Gastrocnemius medialis (tissue), 4 donors: ENCODE measurements around the gene ARHGAP28.

ENCODE experiments used
- CTCF ChIP-seq, 5 experiments: fragments of 450-650 bp in 3 of 5; fragments of 200-600 bp in 2 of 5; sonication (generic) in 2 of 5; IDR thresholded peaks in 4 of 5; conservative IDR thresholded peaks in 1 of 5; 1 replicate in 4 of 5; 2 replicates in 1 of 5; pipeline ENCODE4 v1.5.1; 2016 to 2019; ENCODE audit warnings: antibody characterized with exemption in 5 of 5, mild to moderate bottlenecking in 3 of 5, moderate library complexity in 3 of 5
- POLR2A ChIP-seq, 2 donors: fragments of 450-650 bp; IDR thresholded peaks; one replicate each; pipeline ENCODE4 v1.6.1; 2017; ENCODE audit warnings: antibody characterized with exemption in 2 of 2, mild to moderate bottlenecking in 2 of 2, moderate library complexity in 2 of 2

GRCh38 chr18:6956495-6956894, 227.0 kb downstream of the ARHGAP28 start:
- TF ChIP-seq CTCF (IDR thresholded peaks at IDR 0.05 in 4 of 5, conservative IDR thresholded peaks at IDR 0.05 in 1 of 5) (no peak), POLR2A (IDR thresholded peaks at IDR 0.05) (no peak)
